Panc1 (cell line): ENCODE measurements around the gene AANAT.

Experiments used
- CTCF ChIP-seq: fragments of 450-650 bp; IDR thresholded peaks from 2 replicates; pipeline ENCODE4 v1.5.1; 2017; ENCODE audit warnings: mild to moderate bottlenecking
- POLR2AphosphoS5 ChIP-seq: IDR thresholded peaks from 2 replicates; pipeline ENCODE4 v1.6.1; 2012; ENCODE audit warnings: mild to moderate bottlenecking, low read depth, low read length, moderate library complexity
- SIN3A ChIP-seq: IDR thresholded peaks from 2 replicates; pipeline ENCODE4 v1.6.1; 2012; ENCODE audit warnings: low read depth, mild to moderate bottlenecking, low read length, moderate library complexity, borderline replicate concordance; ENCODE audit not compliant: insufficient read depth

- TF ChIP-seq SIN3A (no peak), CTCF (no peak), POLR2AphosphoS5 (no peak)
Observed at GRCh38 chr17:76467809-76468633, 618 bp downstream of the AANAT start.
